HEK293 (cell line): ENCODE data around the gene SCN5A.
A peak's percentile ranks its signal among the peaks of the same experiment; 100 is the strongest.

ENCODE experiments used
- CTCF ChIA-PET: fragments of 350-600 bp; formaldehyde crosslinking; extraction: SDS; loops from one replicate; lab custom pipeline; 2021; ENCODE audit warnings: antibody characterized with exemption; lab: Yijun Ruan, JAX
- POLR2A ChIA-PET: fragments of 300-600 bp; formaldehyde crosslinking; extraction: SDS; loops from one replicate; lab custom pipeline; 2020; ENCODE audit warnings: antibody characterized with exemption, inconsistent platforms; lab: Yijun Ruan, JAX
- H3K27ac ChIP-seq: fragments of 200-500 bp; sonication (Bioruptor generic); 2 replicates; pipeline ENCODE4 v1.5.1; 2014; ENCODE audit warnings: low read depth, low read length, control low read depth, inconsistent platforms; ENCODE audit errors: extremely low read depth
- H3K36me3 ChIP-seq, 2 experiments: fragments of 200-500 bp in 1 of 2; sonication (Bioruptor generic) in 1 of 2; 1 replicate in 1 of 2; 2 replicates in 1 of 2; pipeline ENCODE4 v1.5.1; 2014 to 2017; ENCODE audit warnings: inconsistent platforms in 2 of 2, low read length in 2 of 2; ENCODE audit not compliant: control insufficient read depth in 2 of 2, insufficient read depth in 1 of 2
- H3K4me1 ChIP-seq: fragments of 200-500 bp; sonication (Bioruptor generic); 2 replicates; pipeline ENCODE4 v1.5.1; 2014; ENCODE audit warnings: mild to moderate bottlenecking, low read length, inconsistent platforms; ENCODE audit not compliant: control insufficient read depth, insufficient read depth
- H3K4me3 ChIP-seq: 2 replicates; pipeline ENCODE4 v1.5.1; 2011; ENCODE audit warnings: low read depth, mild to moderate bottlenecking, control low read depth, low read length, moderate library complexity
- H3K9me3 ChIP-seq: fragments of 200-500 bp; sonication (Bioruptor generic); 2 replicates; pipeline ENCODE4 v1.5.1; 2014; ENCODE audit warnings: low read depth, low read length, inconsistent platforms; ENCODE audit not compliant: control insufficient read depth, insufficient read depth
- EGR2 ChIP-seq: fragments of 450-650 bp; formaldehyde crosslinking; IDR thresholded peaks from 2 replicates; pipeline ENCODE4 v1.5.1; 2016; ENCODE audit warnings: low read depth, missing biosample characterization, missing genetic modification characterization
- GLIS1 ChIP-seq: fragments of 450-650 bp; formaldehyde crosslinking; IDR thresholded peaks from 2 replicates; pipeline ENCODE4 v1.5.1; 2016; ENCODE audit warnings: missing biosample characterization, missing genetic modification characterization
- GLIS2 ChIP-seq: fragments of 450-650 bp; formaldehyde crosslinking; IDR thresholded peaks from 2 replicates; pipeline ENCODE4 v1.5.1; 2016; ENCODE audit warnings: missing biosample characterization, missing genetic modification characterization
- MZF1 ChIP-seq: fragments of 450-650 bp; formaldehyde crosslinking; IDR thresholded peaks from 2 replicates; pipeline ENCODE4 v1.5.1; 2017; ENCODE audit warnings: missing biosample characterization, missing genetic modification characterization, borderline replicate concordance
- REPIN1 ChIP-seq: fragments of 450-650 bp; formaldehyde crosslinking; IDR thresholded peaks from 2 replicates; pipeline ENCODE4 v1.5.1; 2017; ENCODE audit warnings: missing biosample characterization, missing genetic modification characterization, low read depth
- REST ChIP-seq: fragments of 450-650 bp; formaldehyde crosslinking; IDR thresholded peaks from 2 replicates; pipeline ENCODE4 v1.5.1; 2016; ENCODE audit warnings: missing biosample characterization, missing genetic modification characterization
- SCRT2 ChIP-seq: fragments of 450-650 bp; formaldehyde crosslinking; IDR thresholded peaks from 2 replicates; pipeline ENCODE4 v1.5.1; 2016; ENCODE audit warnings: missing biosample characterization, missing genetic modification characterization
- SP7 ChIP-seq: fragments of 450-650 bp; formaldehyde crosslinking; IDR thresholded peaks from 2 replicates; pipeline ENCODE4 v1.5.1; 2016; ENCODE audit warnings: missing biosample characterization, missing genetic modification characterization
- ZBTB26 ChIP-seq: fragments of 450-650 bp; formaldehyde crosslinking; optimal IDR thresholded peaks from 2 replicates; pipeline ENCODE3; 2016; ENCODE audit warnings: missing biosample characterization, mild to moderate bottlenecking, missing genetic modification characterization
- ZBTB7A ChIP-seq: fragments of 450-650 bp; formaldehyde crosslinking; IDR thresholded peaks from 2 replicates; pipeline ENCODE4 v1.5.1; 2016; ENCODE audit warnings: low read depth, missing biosample characterization, missing genetic modification characterization
- ZIC2 ChIP-seq: fragments of 450-650 bp; formaldehyde crosslinking; IDR thresholded peaks from 2 replicates; pipeline ENCODE4 v1.5.1; 2016; ENCODE audit warnings: missing biosample characterization, missing genetic modification characterization
- ZNF146 ChIP-seq: fragments of 450-650 bp; formaldehyde crosslinking; IDR thresholded peaks from 2 replicates; pipeline ENCODE4 v1.5.1; 2016; ENCODE audit warnings: missing biosample characterization, missing genetic modification characterization
- ZNF169 ChIP-seq: fragments of 450-650 bp; formaldehyde crosslinking; IDR thresholded peaks from 2 replicates; pipeline ENCODE4 v1.5.1; 2016; ENCODE audit warnings: missing biosample characterization, missing genetic modification characterization
- ZNF2 ChIP-seq: fragments of 450-650 bp; formaldehyde crosslinking; IDR thresholded peaks from 2 replicates; pipeline ENCODE4 v1.5.1; 2016; ENCODE audit warnings: missing biosample characterization, missing genetic modification characterization
- ZNF221 ChIP-seq: fragments of 450-650 bp; formaldehyde crosslinking; IDR thresholded peaks from 2 replicates; pipeline ENCODE4 v1.5.1; 2017; ENCODE audit warnings: missing biosample characterization, missing genetic modification characterization, borderline replicate concordance
- ZNF366 ChIP-seq: fragments of 450-650 bp; formaldehyde crosslinking; conservative IDR thresholded peaks from 2 replicates; pipeline ENCODE4 v1.5.1; 2016; ENCODE audit warnings: missing biosample characterization, missing genetic modification characterization
- ZNF391 ChIP-seq: fragments of 450-650 bp; formaldehyde crosslinking; IDR thresholded peaks from 2 replicates; pipeline ENCODE4 v1.5.1; 2016; ENCODE audit warnings: low read depth, missing biosample characterization, missing genetic modification characterization, borderline replicate concordance
- ZNF416 ChIP-seq: fragments of 450-650 bp; formaldehyde crosslinking; IDR thresholded peaks from 2 replicates; pipeline ENCODE4 v1.5.1; 2016; ENCODE audit warnings: missing biosample characterization, missing genetic modification characterization
- ZNF555 ChIP-seq: fragments of 450-650 bp; formaldehyde crosslinking; conservative IDR thresholded peaks from 2 replicates; pipeline ENCODE4 v1.5.1; 2017; ENCODE audit warnings: missing biosample characterization, mild to moderate bottlenecking, missing genetic modification characterization, inconsistent platforms
- ZNF621 ChIP-seq: fragments of 450-650 bp; formaldehyde crosslinking; IDR thresholded peaks from 2 replicates; pipeline ENCODE4 v1.5.1; 2017; ENCODE audit warnings: missing biosample characterization, missing genetic modification characterization
- ZNF624 ChIP-seq: fragments of 450-650 bp; formaldehyde crosslinking; IDR thresholded peaks from 2 replicates; pipeline ENCODE4 v1.5.1; 2017; ENCODE audit warnings: missing biosample characterization, missing genetic modification characterization
- ZNF670 ChIP-seq: fragments of 450-650 bp; formaldehyde crosslinking; IDR thresholded peaks from 2 replicates; pipeline ENCODE4 v1.5.1; 2016; ENCODE audit warnings: missing biosample characterization, missing genetic modification characterization, low read depth
- TF ChIP-seq, protein P1 (sequence below): fragments of 450-650 bp; formaldehyde crosslinking; IDR thresholded peaks from 2 replicates; pipeline ENCODE4 v1.5.1; 2016; ENCODE audit warnings: missing biosample characterization, missing genetic modification characterization

The SCN5A gene

GRCh38 chr3:38630070-38630469 is 19.4 kb downstream of the SCN5A start:
- no peaks in the 10 kb centered on the region for H3K9me3 ChIP-seq
- ChIA-PET CTCF (interaction anchor here (1.0 to 1.9 kb wide), 2 partner anchors 25 to 662 kb away, joined by 3 to 7 read pairs; no protein-coding TSS in a partner anchor), POLR2A (no interaction called here)
- TF ChIP-seq ZIC2 (tag by site-specific recombination) (peak; percentile 22; the same call in 1 of the 2 replicates), ZNF621 (no peak), ZNF2 (tag by site-specific recombination) (no peak)
- TF ChIP-seq, all 188 proteins: peak for 1
- Histone ChIP-seq H3K27ac (no peak overlapping the region), H3K36me3 (no peaks in the 10 kb centered on the region), H3K4me1 (no peaks in the 10 kb centered on the region), H3K4me3 (no peak overlapping the region)

DNA sequence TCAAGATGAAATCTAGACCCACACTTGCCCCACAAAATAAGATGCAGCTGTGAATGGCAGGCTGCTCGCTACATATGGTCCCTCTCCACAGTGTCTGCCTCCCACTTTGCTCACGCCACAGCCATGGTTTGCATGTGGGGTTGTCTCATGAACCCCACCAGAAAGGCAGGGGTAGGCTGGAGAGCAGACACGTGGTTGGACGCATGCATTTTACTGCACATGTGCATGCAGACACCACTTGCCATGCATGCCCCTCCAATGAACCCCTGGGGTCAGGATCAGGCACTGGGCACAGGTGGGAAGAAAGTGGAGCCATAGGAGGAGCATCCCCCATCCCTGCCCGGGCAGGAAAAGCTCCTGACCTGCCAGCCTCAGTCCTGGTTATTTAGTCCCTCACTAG is 20.7 kb downstream of the SCN5A start:
- TF ChIP-seq ZNF416 (tag by site-specific recombination): no peak
- TF ChIP-seq ZNF221 (tag by site-specific recombination): no peak
- no peak for TF ChIP-seq ZBTB26 (tag by site-specific recombination)
- TF ChIP-seq ZNF146 (tag by site-specific recombination): no peak
- no peak for TF ChIP-seq ZNF169 (tag by site-specific recombination)
- no peak for TF ChIP-seq ZNF555 (tag by site-specific recombination)
- no peak for TF ChIP-seq SCRT2
- TF ChIP-seq ZNF624 (tag by site-specific recombination): no peak
- POLR2A ChIA-PET: no interaction called here
- no peak overlapping the region for H3K27ac ChIP-seq
- no peaks in the 10 kb centered on the region for H3K9me3 ChIP-seq
- no peaks in the 10 kb centered on the region for H3K4me1 ChIP-seq
- CTCF ChIA-PET: interaction anchor here (0.6 to 1.8 kb wide), 4 partner anchors 13 to 660 kb away, joined by 3 to 12 read pairs (median 3); no protein-coding TSS in a partner anchor
- H3K4me3 ChIP-seq: no peak overlapping the region
- H3K36me3 ChIP-seq: no peaks in the 10 kb centered on the region

DNA sequence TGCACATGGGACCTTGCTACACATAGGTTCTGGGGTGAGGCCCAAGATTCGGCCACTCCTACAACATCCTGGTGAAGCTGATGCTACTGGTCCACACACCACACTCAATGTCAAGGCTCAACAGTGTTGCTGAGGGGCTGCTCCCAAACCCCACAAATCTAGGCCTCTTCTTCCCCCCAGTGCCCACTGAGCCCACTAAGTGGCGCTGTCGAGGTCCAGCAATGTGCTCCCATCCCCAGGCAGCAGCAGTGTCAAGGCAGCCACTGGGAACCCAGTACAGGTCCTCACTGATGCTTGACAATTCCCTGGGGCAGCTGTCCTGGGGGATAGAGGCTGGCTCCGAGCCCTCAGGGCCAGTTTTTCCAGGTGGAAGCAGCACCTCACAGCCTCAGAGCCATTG is 21.5 kb downstream of the SCN5A start:
- no peak overlapping the region for H3K27ac ChIP-seq
- no peaks in the 10 kb centered on the region for H3K9me3 ChIP-seq
- no peaks in the 10 kb centered on the region for H3K36me3 ChIP-seq
- no peaks in the 10 kb centered on the region for H3K4me1 ChIP-seq
- no peak for TF ChIP-seq ZNF366 (tag by site-specific recombination)
- TF ChIP-seq, protein P1, sequence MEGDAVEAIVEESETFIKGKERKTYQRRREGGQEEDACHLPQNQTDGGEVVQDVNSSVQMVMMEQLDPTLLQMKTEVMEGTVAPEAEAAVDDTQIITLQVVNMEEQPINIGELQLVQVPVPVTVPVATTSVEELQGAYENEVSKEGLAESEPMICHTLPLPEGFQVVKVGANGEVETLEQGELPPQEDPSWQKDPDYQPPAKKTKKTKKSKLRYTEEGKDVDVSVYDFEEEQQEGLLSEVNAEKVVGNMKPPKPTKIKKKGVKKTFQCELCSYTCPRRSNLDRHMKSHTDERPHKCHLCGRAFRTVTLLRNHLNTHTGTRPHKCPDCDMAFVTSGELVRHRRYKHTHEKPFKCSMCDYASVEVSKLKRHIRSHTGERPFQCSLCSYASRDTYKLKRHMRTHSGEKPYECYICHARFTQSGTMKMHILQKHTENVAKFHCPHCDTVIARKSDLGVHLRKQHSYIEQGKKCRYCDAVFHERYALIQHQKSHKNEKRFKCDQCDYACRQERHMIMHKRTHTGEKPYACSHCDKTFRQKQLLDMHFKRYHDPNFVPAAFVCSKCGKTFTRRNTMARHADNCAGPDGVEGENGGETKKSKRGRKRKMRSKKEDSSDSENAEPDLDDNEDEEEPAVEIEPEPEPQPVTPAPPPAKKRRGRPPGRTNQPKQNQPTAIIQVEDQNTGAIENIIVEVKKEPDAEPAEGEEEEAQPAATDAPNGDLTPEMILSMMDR: peak; percentile 29; the same call in 1 of the 2 replicates
- CTCF ChIA-PET: interaction anchor here (1.3 to 1.8 kb wide), 2 partner anchors 14 to 24 kb away, joined by 3 to 12 read pairs; no protein-coding TSS in a partner anchor
- no peak overlapping the region for H3K4me3 ChIP-seq
- POLR2A ChIA-PET: no interaction called here

- CTCF ChIA-PET: no interaction called here
- TF ChIP-seq REST (tag by site-specific recombination) (no peak), GLIS1 (no peak), EGR2 (tag by site-specific recombination) (no peak), ZNF621 (no peak), GLIS2 (tag by site-specific recombination) (no peak), SP7 (tag by site-specific recombination) (no peak), SCRT2 (no peak), ZNF555 (tag by site-specific recombination) (no peak), MZF1 (tag by site-specific recombination) (no peak), ZBTB7A (tag by site-specific recombination) (no peak), ZNF391 (tag by site-specific recombination) (no peak), ZNF670 (tag by site-specific recombination) (no peak), REPIN1 (tag by site-specific recombination) (no peak)
Observed at GRCh38 chr3:38626171-38626570, 23.3 kb downstream of the SCN5A start.

More at GRCh38 chr3:38626171-38626570, 23.3 kb downstream of the SCN5A start:
- Histone ChIP-seq H3K9me3 (no peaks in the 10 kb centered on the region), H3K36me3 (no peaks in the 10 kb centered on the region), H3K4me3 (no peak overlapping the region), H3K4me1 (no peaks in the 10 kb centered on the region), H3K27ac (no peak overlapping the region)
- POLR2A ChIA-PET: no interaction called here
